Gastrocnemius medialis (tissue), 4 donors: ENCODE measurements around the gene PPIB.

Experiments
- POLR2A ChIP-seq, 2 donors: fragments of 450-650 bp; IDR thresholded peaks; one replicate each; pipeline ENCODE4 v1.6.1; 2017; ENCODE audit warnings: antibody characterized with exemption in 2 of 2, mild to moderate bottlenecking in 2 of 2, moderate library complexity in 2 of 2
- TF ChIP-seq, protein P1 (sequence below), 5 experiments: fragments of 450-650 bp in 3 of 5; fragments of 200-600 bp in 2 of 5; sonication (generic) in 2 of 5; IDR thresholded peaks in 4 of 5; conservative IDR thresholded peaks in 1 of 5; 1 replicate in 4 of 5; 2 replicates in 1 of 5; pipeline ENCODE4 v1.5.1; 2016 to 2019; ENCODE audit warnings: antibody characterized with exemption in 5 of 5, mild to moderate bottlenecking in 3 of 5, moderate library complexity in 3 of 5

DNA sequence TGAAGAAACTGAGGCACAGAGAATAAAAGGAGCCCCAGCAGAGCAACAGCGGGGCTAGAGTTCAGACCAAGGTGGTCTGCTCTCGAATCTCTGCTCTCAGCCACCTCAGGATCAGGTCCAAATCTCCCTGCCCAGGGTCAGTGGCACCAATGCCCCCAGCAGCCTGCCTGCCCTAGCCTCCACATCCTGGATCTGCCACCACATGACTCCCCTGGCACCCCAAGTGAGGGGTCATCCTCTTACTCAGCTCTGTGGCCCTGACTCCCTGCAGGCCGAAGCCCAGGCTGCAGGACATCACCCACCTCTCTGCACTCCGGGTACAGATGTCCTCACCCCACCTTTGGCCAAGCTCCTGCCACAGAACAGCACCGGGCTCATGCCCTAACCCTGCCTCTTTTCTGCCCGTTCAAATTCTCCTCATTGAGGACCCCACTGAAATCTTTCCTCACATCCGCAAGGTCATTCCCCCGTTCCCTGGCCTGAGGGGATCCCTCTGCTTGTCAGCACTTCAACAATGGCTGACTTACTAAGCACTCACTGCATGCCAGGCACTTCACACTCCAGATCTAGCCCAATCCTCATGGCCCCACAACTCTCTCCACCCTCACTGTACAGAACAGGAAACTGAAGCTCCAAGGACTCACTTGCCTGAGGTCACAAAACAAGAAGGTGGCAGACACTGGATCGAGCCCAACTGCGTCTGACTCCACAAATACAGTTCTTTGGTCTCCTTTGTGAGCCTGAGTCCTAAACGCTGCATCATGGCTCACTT is 4.3 kb downstream of the PPIB start:
- no peak for TF ChIP-seq POLR2A (IDR thresholded peaks at IDR 0.05)
- TF ChIP-seq, protein P1, sequence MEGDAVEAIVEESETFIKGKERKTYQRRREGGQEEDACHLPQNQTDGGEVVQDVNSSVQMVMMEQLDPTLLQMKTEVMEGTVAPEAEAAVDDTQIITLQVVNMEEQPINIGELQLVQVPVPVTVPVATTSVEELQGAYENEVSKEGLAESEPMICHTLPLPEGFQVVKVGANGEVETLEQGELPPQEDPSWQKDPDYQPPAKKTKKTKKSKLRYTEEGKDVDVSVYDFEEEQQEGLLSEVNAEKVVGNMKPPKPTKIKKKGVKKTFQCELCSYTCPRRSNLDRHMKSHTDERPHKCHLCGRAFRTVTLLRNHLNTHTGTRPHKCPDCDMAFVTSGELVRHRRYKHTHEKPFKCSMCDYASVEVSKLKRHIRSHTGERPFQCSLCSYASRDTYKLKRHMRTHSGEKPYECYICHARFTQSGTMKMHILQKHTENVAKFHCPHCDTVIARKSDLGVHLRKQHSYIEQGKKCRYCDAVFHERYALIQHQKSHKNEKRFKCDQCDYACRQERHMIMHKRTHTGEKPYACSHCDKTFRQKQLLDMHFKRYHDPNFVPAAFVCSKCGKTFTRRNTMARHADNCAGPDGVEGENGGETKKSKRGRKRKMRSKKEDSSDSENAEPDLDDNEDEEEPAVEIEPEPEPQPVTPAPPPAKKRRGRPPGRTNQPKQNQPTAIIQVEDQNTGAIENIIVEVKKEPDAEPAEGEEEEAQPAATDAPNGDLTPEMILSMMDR (IDR thresholded peaks at IDR 0.05 in 4 of 5, conservative IDR thresholded peaks at IDR 0.05 in 1 of 5) = no peak
